ENCODE results near the gene CPA2.

DNA sequence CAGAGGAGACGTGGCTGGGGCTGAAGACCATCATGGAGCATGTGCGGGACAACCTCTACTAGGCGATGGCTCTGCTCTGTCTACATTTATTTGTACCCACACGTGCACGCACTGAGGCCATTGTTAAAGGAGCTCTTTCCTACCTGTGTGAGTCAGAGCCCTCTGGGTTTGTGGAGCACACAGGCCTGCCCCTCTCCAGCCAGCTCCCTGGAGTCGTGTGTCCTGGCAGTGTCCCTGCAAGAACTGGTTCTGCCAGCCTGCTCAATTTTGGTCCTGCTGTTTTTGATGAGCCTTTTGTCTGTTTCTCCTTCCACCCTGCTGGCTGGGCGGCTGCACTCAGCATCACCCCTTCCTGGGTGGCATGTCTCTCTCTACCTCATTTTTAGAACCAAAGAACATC, 56.0 kb downstream of the CPA2 start:
- TF ChIP-seq, protein P1, sequence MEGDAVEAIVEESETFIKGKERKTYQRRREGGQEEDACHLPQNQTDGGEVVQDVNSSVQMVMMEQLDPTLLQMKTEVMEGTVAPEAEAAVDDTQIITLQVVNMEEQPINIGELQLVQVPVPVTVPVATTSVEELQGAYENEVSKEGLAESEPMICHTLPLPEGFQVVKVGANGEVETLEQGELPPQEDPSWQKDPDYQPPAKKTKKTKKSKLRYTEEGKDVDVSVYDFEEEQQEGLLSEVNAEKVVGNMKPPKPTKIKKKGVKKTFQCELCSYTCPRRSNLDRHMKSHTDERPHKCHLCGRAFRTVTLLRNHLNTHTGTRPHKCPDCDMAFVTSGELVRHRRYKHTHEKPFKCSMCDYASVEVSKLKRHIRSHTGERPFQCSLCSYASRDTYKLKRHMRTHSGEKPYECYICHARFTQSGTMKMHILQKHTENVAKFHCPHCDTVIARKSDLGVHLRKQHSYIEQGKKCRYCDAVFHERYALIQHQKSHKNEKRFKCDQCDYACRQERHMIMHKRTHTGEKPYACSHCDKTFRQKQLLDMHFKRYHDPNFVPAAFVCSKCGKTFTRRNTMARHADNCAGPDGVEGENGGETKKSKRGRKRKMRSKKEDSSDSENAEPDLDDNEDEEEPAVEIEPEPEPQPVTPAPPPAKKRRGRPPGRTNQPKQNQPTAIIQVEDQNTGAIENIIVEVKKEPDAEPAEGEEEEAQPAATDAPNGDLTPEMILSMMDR (conservative IDR thresholded peaks at IDR 0.05; ENCODE audit: low read depth, low read length), result no peak
- TF ChIP-seq SMC3 (IDR thresholded peaks at IDR 0.05; ENCODE audit: low read depth, low read length) (no peak), POLR2A (IDR thresholded peaks at IDR 0.05; ENCODE audit: low read depth, low read length) (no peak)
- TF ChIP-seq, protein P2, sequence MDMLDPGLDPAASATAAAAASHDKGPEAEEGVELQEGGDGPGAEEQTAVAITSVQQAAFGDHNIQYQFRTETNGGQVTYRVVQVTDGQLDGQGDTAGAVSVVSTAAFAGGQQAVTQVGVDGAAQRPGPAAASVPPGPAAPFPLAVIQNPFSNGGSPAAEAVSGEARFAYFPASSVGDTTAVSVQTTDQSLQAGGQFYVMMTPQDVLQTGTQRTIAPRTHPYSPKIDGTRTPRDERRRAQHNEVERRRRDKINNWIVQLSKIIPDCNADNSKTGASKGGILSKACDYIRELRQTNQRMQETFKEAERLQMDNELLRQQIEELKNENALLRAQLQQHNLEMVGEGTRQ (IDR thresholded peaks at IDR 0.05; ENCODE audit: low read depth, low read length), result no peak
